HEK293T (cell line): Measurements from ENCODE around the gene FBN1.

Source experiments
- ARNT ChIP-seq: fragments of 450-650 bp; IDR thresholded peaks from 2 replicates; pipeline ENCODE4 v1.6.1; 2017; ENCODE audit warnings: mild to moderate bottlenecking
- BHLHE40 ChIP-seq: fragments of 450-650 bp; IDR thresholded peaks from 2 replicates; pipeline ENCODE4 v1.6.1; 2016; ENCODE audit warnings: mild to moderate bottlenecking, moderate library complexity, borderline replicate concordance
- ELF4 ChIP-seq: fragments of 450-650 bp; IDR thresholded peaks from 2 replicates; pipeline ENCODE4 v1.6.1; 2017; ENCODE audit warnings: antibody characterized with exemption
- FOXA1 ChIP-seq: fragments of 450-650 bp; IDR thresholded peaks from 2 replicates; pipeline ENCODE4 v1.6.1; 2016; ENCODE audit warnings: mild to moderate bottlenecking
- FOXM1 ChIP-seq: fragments of 450-650 bp; IDR thresholded peaks from 2 replicates; pipeline ENCODE4 v1.6.1; 2017; ENCODE audit warnings: mild to moderate bottlenecking, borderline replicate concordance
- HDGF ChIP-seq: fragments of 450-650 bp; IDR thresholded peaks from 2 replicates; pipeline ENCODE4 v1.6.1; 2017; ENCODE audit warnings: antibody characterized with exemption, borderline replicate concordance
- L3MBTL2 ChIP-seq: fragments of 450-650 bp; conservative IDR thresholded peaks from 2 replicates; pipeline ENCODE4 v1.6.1; 2016; ENCODE audit warnings: mild to moderate bottlenecking
- NFRKB ChIP-seq: fragments of 450-650 bp; IDR thresholded peaks from 2 replicates; pipeline ENCODE4 v1.6.1; 2016; ENCODE audit warnings: mild to moderate bottlenecking, moderate library complexity
- PKNOX1 ChIP-seq: fragments of 450-650 bp; IDR thresholded peaks from 2 replicates; pipeline ENCODE4 v1.6.1; 2016
- SP1 ChIP-seq: fragments of 450-650 bp; IDR thresholded peaks from 2 replicates; pipeline ENCODE4 v1.6.1; 2017
- SUZ12 ChIP-seq: fragments of 450-650 bp; IDR thresholded peaks from 2 replicates; pipeline ENCODE4 v1.6.1; 2016; ENCODE audit warnings: mild to moderate bottlenecking

- TF ChIP-seq NFRKB (no peak), BHLHE40 (no peak), HDGF (no peak), SP1 (no peak), FOXM1 (no peak), PKNOX1 (no peak), ARNT (no peak), ELF4 (no peak), L3MBTL2 (no peak), FOXA1 (no peak), SUZ12 (no peak)
These were observed 273.5 kb downstream of the FBN1 start for GRCh38 chr15:48371961-48372360.
